SKM-1 (cell line): ENCODE measurements around the gene ARRDC2.
"Not testable (repeated sequence)": the region's sequence is repeated elsewhere in the genome, so short reads cannot be mapped to it uniquely, and the experiment has no call there.

Experiments used
- DNase-seq: peaks from one replicate; lab custom pipeline; 2025; ENCODE audit not compliant: unreplicated experiment; lab: John Stamatoyannopoulos, UW

ARRDC2 gene

GRCh38 chr19:17989425-17990094 is 18.4 kb upstream of the ARRDC2 start:
- DNase-seq, result no peak

GRCh38 chr19:17993076-17993813 is 14.7 kb upstream of the ARRDC2 start:
- DNase-seq, result no peak

DNA sequence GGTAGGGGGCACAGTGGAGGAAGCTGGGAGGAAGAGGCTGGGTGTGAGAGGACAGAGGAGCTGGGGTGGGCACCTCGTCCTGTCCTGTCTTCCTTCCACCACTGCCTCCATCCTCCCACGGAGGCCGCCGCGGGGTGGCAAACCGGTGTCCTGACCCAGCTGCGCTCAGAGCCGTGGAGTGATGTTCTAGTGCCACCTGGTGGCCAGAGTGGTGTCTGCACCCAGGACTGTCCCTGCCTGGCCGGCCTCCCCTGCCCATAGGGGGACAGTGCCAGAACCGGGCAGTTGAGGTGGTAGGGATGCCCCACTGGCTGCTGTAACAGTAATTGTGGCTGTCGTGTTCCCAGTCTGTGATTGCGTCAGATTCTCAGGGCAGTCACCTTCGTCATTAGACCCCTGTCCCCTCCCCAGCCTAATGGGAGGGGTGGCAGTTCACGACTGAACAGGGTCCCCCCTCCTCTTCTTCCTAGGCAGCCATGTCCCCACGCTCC is 11.1 kb upstream of the ARRDC2 start:
- peak; percentile 33 for DNase-seq

- DNase-seq, result no peak
Measured at GRCh38 chr19:17997969-17998826, 9.8 kb upstream of the ARRDC2 start.

GRCh38 chr19:17998827-17999150 is 9.2 kb upstream of the ARRDC2 start:
- no peak for DNase-seq

- DNase-seq, result no peak
Measured at GRCh38 chr19:17999684-18000479, 8.1 kb upstream of the ARRDC2 start.

DNA sequence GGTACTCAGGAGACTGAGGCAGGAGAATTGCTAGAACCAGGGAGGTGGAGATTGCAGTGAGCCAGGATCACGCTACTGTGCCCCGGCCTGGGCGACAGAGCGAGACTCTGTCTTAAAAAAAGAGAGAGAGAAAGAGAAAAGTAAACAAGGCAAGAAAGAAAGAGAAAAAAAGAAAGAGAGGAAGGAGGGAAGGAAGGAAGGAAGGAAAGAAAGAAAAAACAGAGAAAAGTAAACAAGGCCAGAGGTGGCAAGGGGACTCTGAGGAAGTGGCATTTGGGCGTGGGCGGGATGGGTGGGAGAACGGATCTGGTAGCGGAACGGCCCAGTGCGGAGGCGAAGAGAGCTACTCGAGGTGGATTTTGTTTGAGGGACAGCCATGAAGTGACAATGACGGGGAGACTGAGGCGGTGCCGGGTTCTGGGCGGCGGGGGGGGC is 7.5 kb upstream of the ARRDC2 start:
- DNase-seq, result no peak

DNA sequence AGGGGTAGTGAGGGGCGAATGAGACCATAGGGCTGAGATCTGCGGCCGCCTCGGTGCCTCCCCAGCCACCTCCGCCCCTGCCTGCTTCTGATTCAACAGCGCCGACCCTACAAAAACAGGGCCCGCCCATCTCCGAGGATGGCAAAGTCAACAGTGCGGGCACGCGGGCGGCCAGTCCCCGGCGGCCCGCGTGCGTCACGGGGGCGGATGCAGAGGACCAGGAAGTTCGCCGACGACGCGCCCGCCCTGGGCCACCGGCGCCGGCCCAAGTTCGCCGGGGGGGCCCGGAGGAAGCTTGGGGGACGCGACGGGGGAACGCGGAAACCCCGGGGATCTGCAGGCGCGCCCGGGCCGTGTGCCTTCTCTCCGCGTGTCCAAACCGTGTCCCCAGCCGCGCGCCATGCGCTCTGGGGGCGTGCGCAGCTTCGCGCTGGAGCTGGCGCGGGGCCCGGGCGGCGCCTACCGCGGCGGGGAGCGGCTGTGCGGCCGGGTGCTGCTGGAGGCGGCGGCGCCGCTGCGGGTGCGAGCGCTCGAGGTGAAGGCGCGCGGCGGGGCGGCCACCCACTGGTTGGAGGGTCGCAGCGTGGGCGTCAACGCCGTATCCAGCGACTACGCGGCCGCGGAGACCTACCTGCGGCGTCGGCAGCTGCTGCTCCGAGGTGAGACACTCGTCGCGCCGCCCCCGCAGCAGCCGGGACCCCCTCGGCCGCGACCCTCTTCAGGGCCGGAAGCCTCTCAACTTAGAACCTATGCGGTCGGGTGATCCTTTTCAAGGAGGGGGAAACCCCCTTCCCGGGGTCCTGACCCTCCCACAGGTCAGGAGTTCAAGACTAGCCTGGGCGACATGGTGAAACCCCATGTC is 6.8 kb upstream of the ARRDC2 start:
- peak; percentile 37 for DNase-seq

GRCh38 chr19:18001777-18002345 is 6.1 kb upstream of the ARRDC2 start:
- no peak for DNase-seq

DNA sequence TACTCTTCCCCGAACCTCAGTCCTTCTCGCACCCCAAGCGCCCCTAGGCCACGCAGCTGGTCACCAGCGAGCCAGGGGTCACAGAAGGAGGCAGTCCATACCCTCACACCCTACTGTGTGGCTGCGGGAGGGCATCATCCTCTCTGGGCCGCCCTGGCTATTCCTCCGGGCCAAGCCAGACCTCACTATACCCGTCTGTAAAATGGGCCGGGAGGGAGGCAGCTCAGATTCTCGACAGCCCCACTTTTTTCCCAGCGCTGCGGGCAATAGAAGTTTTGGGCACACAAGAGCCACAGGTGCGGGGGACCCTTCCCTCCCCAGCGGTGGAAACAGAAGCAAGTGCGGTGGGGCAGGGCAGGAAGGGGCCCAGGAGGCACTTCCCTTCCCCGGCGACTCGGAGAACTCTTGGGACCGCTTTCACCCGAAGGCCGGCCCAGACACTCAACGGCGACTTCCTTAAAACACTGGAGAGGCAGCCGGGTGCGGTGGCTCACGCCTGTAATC is 5.6 kb upstream of the ARRDC2 start:
- DNase-seq, result peak; percentile 57

- DNase-seq, result not testable (repeated sequence)
Measured at GRCh38 chr19:18005750-18006149, 2.2 kb upstream of the ARRDC2 start.

- DNase-seq, result no peak
Measured at GRCh38 chr19:18007044-18007916, 690 bp upstream of the ARRDC2 start.

- no peak for DNase-seq
Measured at GRCh38 chr19:18008814-18009213, 844 bp downstream of the ARRDC2 start.

- DNase-seq, result no peak
Measured at GRCh38 chr19:18009412-18010066, 1.6 kb downstream of the ARRDC2 start.

DNA sequence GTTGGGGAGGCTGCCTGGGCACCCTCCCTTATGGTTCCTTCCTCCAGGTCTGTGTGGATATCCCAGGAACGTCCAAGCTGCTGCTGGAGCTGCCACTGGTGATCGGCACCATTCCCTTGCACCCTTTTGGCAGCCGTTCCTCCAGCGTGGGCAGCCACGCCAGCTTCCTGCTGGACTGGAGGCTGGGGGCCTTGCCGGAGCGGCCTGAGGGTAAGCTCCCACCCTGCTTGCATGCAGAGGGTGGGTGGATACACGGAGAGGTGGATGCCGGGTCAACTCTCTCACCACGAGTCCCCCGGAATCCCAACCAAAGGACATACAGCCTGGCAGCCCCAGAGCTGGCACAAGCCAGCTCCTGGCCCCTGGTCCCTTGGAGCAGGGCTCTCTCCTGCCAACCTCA is 2.2 kb downstream of the ARRDC2 start:
- no peak for DNase-seq

- DNase-seq, result no peak
Measured at GRCh38 chr19:18013210-18014111, 5.5 kb downstream of the ARRDC2 start.

DNA sequence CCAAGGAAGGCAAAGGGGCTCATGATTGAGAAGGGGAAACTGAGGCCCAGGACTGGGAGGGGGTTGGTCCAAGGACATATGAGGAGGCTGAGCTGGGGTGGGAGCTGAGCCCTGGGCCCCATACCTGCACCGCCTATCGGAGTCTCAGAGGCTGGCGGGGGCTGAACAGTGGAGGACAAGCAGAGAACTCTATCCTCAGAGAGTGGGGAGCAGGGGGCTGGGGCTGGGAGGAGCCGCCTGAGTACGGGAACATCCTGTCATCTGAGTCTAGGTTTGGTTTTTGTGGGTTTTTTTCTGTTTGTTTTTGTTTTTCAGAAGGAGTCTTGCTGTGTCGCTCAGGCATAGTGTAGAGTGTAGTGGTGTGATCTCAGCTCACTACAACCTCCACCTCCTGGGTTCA is 6.2 kb downstream of the ARRDC2 start:
- DNase-seq, result no peak
